ENCODE results near the gene FAM193A. TPM values are rescaled to one million over a fixed set of nuclear protein-coding genes. Genes with fewer than 3 reads are reported as not detected.

FAM193A gene
- total and polyA plus RNA-seq, 2 donors (not counting 1 experiment from before 2014, with no cell fraction given): 16.0 to 62.7 TPM

DNA sequence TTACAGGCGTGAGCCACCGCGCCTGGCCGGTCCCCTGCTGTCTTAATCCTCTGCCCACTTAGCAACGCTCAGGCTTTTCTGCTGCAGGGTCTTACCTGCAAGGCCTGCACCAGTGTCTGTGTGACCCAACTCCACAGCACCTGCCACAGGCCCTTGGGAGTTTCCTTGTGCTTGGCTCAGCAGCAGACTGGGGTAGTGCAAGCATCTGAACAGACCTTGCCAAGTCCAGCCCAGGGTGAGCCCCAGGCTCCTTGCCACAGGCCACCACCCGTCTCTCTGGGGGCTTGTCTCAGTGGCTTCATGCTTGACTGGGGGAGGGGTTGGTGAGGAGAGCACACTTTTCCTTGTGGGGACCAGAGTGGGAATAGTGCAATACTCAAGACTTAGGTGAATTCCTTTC, 87.0 kb downstream of the FAM193A start:
- ATAC-seq (ENCODE audit: low read depth) (no peak), DNase-seq (no peak)
- peaks cover 73% of the 10 kb centered on the region for H3K79me2 ChIP-seq (ENCODE audit: control insufficient read depth, insufficient read depth, low read length)
- TF ChIP-seq EZH2 (IDR thresholded peaks at IDR 0.05; ENCODE audit: borderline replicate concordance, insufficient read depth, low read depth, low read length, poor library complexity, severe bottlenecking): no peak
- TF ChIP-seq, protein P1, sequence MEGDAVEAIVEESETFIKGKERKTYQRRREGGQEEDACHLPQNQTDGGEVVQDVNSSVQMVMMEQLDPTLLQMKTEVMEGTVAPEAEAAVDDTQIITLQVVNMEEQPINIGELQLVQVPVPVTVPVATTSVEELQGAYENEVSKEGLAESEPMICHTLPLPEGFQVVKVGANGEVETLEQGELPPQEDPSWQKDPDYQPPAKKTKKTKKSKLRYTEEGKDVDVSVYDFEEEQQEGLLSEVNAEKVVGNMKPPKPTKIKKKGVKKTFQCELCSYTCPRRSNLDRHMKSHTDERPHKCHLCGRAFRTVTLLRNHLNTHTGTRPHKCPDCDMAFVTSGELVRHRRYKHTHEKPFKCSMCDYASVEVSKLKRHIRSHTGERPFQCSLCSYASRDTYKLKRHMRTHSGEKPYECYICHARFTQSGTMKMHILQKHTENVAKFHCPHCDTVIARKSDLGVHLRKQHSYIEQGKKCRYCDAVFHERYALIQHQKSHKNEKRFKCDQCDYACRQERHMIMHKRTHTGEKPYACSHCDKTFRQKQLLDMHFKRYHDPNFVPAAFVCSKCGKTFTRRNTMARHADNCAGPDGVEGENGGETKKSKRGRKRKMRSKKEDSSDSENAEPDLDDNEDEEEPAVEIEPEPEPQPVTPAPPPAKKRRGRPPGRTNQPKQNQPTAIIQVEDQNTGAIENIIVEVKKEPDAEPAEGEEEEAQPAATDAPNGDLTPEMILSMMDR (IDR thresholded peaks at IDR 0.05): no peak
- CTCF ChIA-PET: no interaction called here
- H3K4me3 ChIP-seq (ENCODE audit: control extremely low read depth in 1 of 5, extremely low read depth in 1 of 5, insufficient read depth in 1 of 5, low read depth in 2 of 5, low read length in 4 of 5): no peak overlapping the region
- H3K4me3 Mint-ChIP-seq: no peak overlapping the region
- no peak overlapping the region for H3K4me2 ChIP-seq (replicated peaks; ENCODE audit: low read depth, low read length, poor library complexity, severe bottlenecking)
- no peaks in the 10 kb centered on the region for H3K9me3 ChIP-seq (ENCODE audit: control extremely low read depth in 1 of 3, control insufficient read depth in 2 of 3, insufficient read depth in 1 of 3, low read length in 2 of 3)
- POLR2A ChIA-PET: no interaction called here
- no peaks in the 10 kb centered on the region for H3K27me3 Mint-ChIP-seq
- no peaks in the 10 kb centered on the region for H3K4me1 ChIP-seq (ENCODE audit: control insufficient read depth in 2 of 2, insufficient read depth in 2 of 2, low read length in 2 of 2)
- H3K27me3 ChIP-seq (replicated peaks in 1 of 4; ENCODE audit: control extremely low read depth in 1 of 4, control insufficient read depth in 3 of 4, insufficient read depth in 4 of 4, low read length in 3 of 4): no peaks in the 10 kb centered on the region
- 98% methylated on average over 6 of the region's 6 CpGs for WGBS (ENCODE audit: insufficient coverage)
- no peak overlapping the region for H2AFZ ChIP-seq (ENCODE audit: insufficient read depth, low read depth, low read length, poor library complexity, severe bottlenecking)
- peaks cover 27% of the 10 kb centered on the region for H3K4me1 Mint-ChIP-seq
- no peaks in the 10 kb centered on the region for H3K9me3 Mint-ChIP-seq (ENCODE audit: insufficient read depth)
- intact Hi-C loops (cut with micrococcal nuclease): no loop called here
- H4K20me1 ChIP-seq (ENCODE audit: control insufficient read depth, insufficient read depth, low read length, poor library complexity, severe bottlenecking): peaks cover 69% of the 10 kb centered on the region
- peaks cover 2 to 28% of the 10 kb centered on the region in 2 experiments for H3K36me3 ChIP-seq (replicated peaks in 1 of 2; ENCODE audit: control extremely low read depth in 1 of 2, control insufficient read depth in 1 of 2, extremely low read depth in 1 of 2, insufficient read depth in 2 of 2, low read length in 1 of 2)
- no peak overlapping the region for H3K27ac ChIP-seq (ENCODE audit: low read length in 2 of 2)
- no peak overlapping the region for H3K9ac ChIP-seq (ENCODE audit: low read length)
- no peak overlapping the region for H3K27ac Mint-ChIP-seq

DNA sequence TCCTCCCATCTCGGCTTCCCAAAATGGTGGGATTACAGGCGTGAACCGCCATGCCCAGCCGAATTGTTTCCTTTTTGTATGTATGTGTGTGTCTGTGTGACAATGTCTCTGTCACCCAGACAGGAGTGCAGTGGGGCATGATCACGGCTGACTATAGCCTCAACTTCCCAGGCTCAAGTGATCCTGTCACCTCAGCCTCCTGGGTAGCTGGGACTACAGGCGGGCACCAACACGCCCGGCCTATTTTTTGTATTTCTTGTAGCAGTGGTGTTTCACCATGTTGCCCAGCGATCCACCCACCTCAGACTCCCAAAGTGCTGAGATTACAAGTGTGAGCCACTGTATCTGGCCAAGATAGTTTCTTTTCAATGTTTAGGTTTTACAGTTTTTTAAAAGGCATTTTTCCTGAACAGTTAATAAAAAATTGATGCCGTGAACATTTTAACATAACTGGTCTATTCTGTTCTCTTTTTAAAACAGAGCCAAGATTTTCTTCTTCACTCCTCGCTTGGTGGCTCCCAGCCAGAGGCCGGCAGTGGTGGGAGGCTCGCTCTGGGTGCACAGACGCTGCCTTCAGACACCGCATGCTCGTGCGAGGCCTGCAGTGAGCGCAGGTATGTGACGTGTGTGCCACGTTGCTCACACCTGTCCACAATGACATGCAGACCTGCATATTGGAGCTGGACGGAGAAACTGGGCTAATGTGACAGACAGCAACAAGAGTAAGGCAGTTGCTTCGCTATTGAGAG, 88.5 kb downstream of the FAM193A start:
- no peaks in the 10 kb centered on the region for H3K9me3 Mint-ChIP-seq (ENCODE audit: insufficient read depth)
- H3K27me3 Mint-ChIP-seq: no peaks in the 10 kb centered on the region
- H3K4me1 ChIP-seq (ENCODE audit: control insufficient read depth in 2 of 2, insufficient read depth in 2 of 2, low read length in 2 of 2): no peaks in the 10 kb centered on the region
- H3K27ac ChIP-seq (ENCODE audit: low read length in 2 of 2): no peak overlapping the region
- 92% methylated on average over 16 of the region's 22 CpGs for WGBS (ENCODE audit: insufficient coverage)
- peaks cover 7 to 36% of the 10 kb centered on the region in 2 experiments for H3K36me3 ChIP-seq (replicated peaks in 1 of 2; ENCODE audit: control extremely low read depth in 1 of 2, control insufficient read depth in 1 of 2, extremely low read depth in 1 of 2, insufficient read depth in 2 of 2, low read length in 1 of 2)
- DNase-seq: no peak
- CTCF ChIA-PET: no interaction called here
- no peak overlapping the region for H3K4me2 ChIP-seq (replicated peaks; ENCODE audit: low read depth, low read length, poor library complexity, severe bottlenecking)
- no peak overlapping the region for H3K27ac Mint-ChIP-seq
- H2AFZ ChIP-seq (ENCODE audit: insufficient read depth, low read depth, low read length, poor library complexity, severe bottlenecking): no peak overlapping the region
- no peak overlapping the region for H3K4me3 ChIP-seq (ENCODE audit: control extremely low read depth in 1 of 5, extremely low read depth in 1 of 5, insufficient read depth in 1 of 5, low read depth in 2 of 5, low read length in 4 of 5)
- no peak overlapping the region for H3K4me3 Mint-ChIP-seq
- peaks cover 60% of the 10 kb centered on the region for H3K79me2 ChIP-seq (ENCODE audit: control insufficient read depth, insufficient read depth, low read length)
- no peaks in the 10 kb centered on the region for H3K9me3 ChIP-seq (ENCODE audit: control extremely low read depth in 1 of 3, control insufficient read depth in 2 of 3, insufficient read depth in 1 of 3, low read length in 2 of 3)
- H4K20me1 ChIP-seq (ENCODE audit: control insufficient read depth, insufficient read depth, low read length, poor library complexity, severe bottlenecking): peaks cover 61% of the 10 kb centered on the region
- TF ChIP-seq, protein P1 (IDR thresholded peaks at IDR 0.05): no peak
- TF ChIP-seq EZH2 (IDR thresholded peaks at IDR 0.05; ENCODE audit: borderline replicate concordance, insufficient read depth, low read depth, low read length, poor library complexity, severe bottlenecking): no peak
- H3K27me3 ChIP-seq (replicated peaks in 1 of 4; ENCODE audit: control extremely low read depth in 1 of 4, control insufficient read depth in 3 of 4, insufficient read depth in 4 of 4, low read length in 3 of 4): no peaks in the 10 kb centered on the region
- no peak for ATAC-seq (ENCODE audit: low read depth)
- intact Hi-C loops (cut with micrococcal nuclease): no loop called here
- H3K9ac ChIP-seq (ENCODE audit: low read length): no peak overlapping the region
- H3K4me1 Mint-ChIP-seq: peaks cover 21% of the 10 kb centered on the region
- POLR2A ChIA-PET: no interaction called here

All from B cell (primary cell).